ENCODE results near the gene FPGS. TPM values are rescaled to one million over a fixed set of nuclear protein-coding genes. Genes with fewer than 3 reads are reported as not detected.

The FPGS gene, protein sequence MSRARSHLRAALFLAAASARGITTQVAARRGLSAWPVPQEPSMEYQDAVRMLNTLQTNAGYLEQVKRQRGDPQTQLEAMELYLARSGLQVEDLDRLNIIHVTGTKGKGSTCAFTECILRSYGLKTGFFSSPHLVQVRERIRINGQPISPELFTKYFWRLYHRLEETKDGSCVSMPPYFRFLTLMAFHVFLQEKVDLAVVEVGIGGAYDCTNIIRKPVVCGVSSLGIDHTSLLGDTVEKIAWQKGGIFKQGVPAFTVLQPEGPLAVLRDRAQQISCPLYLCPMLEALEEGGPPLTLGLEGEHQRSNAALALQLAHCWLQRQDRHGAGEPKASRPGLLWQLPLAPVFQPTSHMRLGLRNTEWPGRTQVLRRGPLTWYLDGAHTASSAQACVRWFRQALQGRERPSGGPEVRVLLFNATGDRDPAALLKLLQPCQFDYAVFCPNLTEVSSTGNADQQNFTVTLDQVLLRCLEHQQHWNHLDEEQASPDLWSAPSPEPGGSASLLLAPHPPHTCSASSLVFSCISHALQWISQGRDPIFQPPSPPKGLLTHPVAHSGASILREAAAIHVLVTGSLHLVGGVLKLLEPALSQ
- total RNA-seq: 57.8 and 78.6 TPM in 2 replicates

DNA sequence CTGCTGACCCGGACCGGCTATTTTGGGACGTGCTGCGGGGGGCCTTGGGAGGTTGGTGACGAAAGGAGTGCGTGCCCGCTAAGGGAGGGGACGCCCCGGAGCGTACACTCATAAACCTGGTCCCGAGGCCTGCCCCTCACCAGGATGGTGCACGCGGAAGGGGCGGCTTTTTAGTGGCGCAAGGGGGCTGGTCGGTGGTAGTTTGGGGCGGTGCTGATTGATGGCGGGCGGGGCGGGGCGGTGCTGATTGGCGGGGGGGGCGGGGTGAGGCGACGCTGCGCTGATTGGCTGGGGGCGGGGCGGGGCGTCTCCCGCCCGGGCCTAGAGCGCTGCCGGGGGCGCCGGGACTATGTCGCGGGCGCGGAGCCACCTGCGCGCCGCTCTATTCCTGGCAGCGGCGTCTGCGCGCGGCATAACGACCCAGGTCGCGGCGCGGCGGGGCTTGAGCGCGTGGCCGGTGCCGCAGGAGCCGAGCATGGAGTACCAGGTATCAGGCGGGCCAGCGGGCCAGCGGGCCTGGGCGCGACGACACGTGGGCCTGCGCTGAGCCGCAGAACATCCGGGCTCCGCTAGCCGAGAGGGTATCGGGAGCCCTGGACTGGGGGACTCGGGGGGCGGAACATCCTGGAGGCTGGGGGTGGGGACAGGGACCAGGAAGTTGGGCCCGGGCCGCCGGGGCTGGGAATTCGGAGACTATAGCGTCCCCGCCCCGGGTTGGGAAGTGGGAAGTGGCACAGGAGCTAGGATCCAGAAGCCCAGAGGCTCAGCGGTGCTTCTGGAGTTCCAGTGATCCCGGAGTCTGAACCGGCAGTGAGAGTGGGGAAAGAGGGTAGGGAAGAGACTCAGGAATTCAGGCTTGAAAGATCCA lies at the start of gene FPGS:
FPGS (plus strand) TSS at position 307 of the 868 bp plus-strand sequence; CDS start at position 350, 43 bp downstream.

DNA sequence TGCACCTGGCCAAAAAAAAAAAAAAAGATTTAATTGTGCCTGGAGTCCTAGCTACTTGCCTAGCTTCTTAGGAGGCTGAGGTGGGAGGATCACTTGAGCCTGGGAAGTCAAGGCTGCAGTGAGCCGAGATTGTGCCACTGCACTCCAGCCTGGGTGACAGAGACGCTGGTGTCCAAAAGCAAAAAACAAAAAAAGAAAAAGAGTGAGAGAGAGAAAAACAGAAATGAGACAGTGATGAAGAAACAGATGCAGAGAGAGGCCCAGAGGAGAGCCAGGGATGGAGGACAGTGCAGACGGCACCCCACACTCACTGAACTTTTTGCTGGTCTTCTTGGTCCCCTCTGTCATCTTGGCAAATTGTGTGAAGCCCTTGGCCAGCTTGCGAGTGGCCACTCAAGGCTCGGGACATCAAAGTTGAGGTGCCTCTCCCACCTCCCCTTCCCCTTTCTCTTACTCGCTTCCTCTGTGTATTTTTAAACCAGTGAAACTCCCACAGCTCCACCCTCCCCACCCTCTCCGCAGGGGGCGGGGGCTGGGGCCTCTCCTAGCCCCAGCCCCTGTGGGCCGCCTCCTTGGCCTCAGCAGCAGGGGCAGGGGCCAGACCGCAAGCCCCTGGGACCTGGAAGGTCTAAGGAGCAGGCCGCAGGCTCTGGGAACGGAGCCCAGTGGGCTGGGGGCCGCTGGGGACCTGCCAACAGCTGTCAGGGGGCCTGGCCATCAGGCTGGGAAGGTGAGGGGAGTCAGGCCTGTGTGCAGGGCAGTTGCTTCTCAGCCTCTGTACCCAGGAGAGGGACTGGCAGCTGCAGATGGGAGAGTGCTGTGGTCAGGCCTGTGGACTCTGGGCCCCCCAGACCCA lies 24.2 kb upstream of the FPGS start, which contains the start of gene SH2D3C:
SH2D3C (minus strand) TSS at position 387 of the 856 bp plus-strand sequence; CDS start at position 348, 39 bp downstream.

DNA sequence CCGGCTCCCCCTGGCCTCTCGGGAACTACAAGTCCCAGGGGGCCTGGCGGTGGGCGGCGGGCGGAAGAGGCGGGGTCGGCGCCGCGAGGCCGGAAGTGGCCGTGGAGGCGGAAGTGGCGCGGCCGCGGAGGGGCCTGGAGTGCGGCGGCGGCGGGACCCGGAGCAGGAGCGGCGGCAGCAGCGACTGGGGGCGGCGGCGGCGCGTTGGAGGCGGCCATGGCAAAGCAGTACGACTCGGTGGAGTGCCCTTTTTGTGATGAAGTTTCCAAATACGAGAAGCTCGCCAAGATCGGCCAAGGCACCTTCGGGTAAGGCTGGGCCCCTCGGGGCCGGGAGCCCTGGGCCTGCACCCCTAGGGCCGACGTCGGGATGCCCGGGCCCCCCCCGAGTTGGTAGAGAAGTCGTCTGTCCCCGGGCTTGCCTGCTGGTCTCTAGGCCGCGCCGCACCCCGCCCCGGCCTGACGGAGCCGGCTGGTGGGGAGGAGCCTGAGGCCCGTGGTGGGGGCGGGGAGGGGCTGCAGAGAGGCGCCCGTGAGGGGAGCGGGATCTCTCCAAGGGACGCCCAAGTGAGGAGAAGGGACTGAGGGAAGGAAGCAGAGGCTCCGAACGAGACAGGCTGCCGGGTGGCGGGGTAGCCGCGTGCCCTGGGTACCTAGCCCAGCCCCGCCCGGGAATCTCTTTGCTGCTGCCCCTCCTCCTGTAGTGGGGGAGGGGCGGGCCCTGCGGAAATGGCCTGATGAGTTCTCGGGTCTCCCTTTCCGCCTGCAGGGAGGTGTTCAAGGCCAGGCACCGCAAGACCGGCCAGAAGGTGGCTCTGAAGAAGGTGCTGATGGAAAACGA lies 16.5 kb upstream of the FPGS start, which contains the start of gene CDK9:
CDK9 (plus strand) TSS at position 102 of the 840 bp plus-strand sequence; CDS start at position 217, 115 bp downstream.

DNA sequence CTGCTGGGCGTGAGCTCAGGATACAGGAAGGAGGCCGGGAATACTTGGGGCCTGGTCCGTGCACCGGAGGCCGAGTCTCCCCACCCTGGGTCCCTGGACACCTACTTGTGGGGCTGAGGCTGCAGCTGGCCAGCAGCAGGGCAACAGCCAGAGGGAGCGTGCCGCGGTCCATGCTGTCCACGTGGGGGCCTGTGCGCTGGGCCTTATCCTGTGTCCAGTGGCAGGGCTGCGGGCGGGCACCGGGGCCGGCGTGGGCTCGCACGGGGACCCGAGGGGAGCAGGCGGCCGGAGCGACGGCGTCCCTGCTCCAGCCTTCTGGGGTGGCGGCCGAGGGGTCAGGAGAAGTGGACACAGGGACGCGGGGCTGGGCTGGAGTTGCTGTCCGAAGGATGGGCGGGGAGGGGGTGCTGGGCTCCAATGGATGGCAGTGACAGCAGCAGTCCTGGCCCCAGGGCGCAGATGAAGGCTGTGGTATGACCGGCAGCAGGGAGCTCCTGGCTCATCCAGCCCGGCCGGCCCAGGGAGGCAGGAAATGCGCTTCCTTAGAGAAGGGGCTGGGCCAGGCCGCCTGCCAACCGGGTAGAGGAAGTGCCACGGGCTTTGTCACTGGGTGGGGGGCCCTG lies 51.6 kb downstream of the FPGS start, which contains the start of gene ENG:
ENG (minus strand) TSS at position 475 of the 623 bp plus-strand sequence; CDS start at position 172, 303 bp downstream.

Other genes starting within 250 kb of the FPGS start
- 34.9 and 60.6 TPM in 2 replicates for gene STXBP1, start 190.6 kb upstream of the FPGS start, total RNA-seq
- gene CFAP157, start 95.9 kb upstream of the FPGS start, total RNA-seq: 0.08 TPM in 1 of 2 replicates, not detected in the other
- 15.8 and 34.5 TPM in 2 replicates for gene PTRH1, start 87.2 kb upstream of the FPGS start, total RNA-seq
- gene TTC16, start 86.8 kb upstream of the FPGS start, total RNA-seq: not detected in 2 replicates
- 14.0 and 18.3 TPM in 2 replicates for gene TOR2A, start 67.6 kb upstream of the FPGS start, total RNA-seq
- gene SH2D3C, start 24.2 kb upstream of the FPGS start, total RNA-seq: 0.08 and 0.52 TPM in 2 replicates
- gene CDK9, start 16.8 kb upstream of the FPGS start, total RNA-seq: 23.0 and 63.2 TPM in 2 replicates
- gene ENG, start 51.8 kb downstream of the FPGS start, total RNA-seq: 52.9 and 72.1 TPM in 2 replicates
- gene AK1, start 74.8 kb downstream of the FPGS start, total RNA-seq: 40.1 and 71.8 TPM in 2 replicates
- gene ST6GALNAC6, start 96.7 kb downstream of the FPGS start, total RNA-seq: 66.2 and 92.5 TPM in 2 replicates
- gene ST6GALNAC4, start 114.2 kb downstream of the FPGS start, total RNA-seq: 33.8 and 56.2 TPM in 2 replicates
- 1.9 and 3.7 TPM in 2 replicates for gene PIP5KL1, start 127.9 kb downstream of the FPGS start, total RNA-seq
- gene DPM2, start 135.0 kb downstream of the FPGS start, total RNA-seq: 15.3 and 21.7 TPM in 2 replicates
- gene EEIG1, start 178.1 kb downstream of the FPGS start, total RNA-seq: 5.3 and 6.6 TPM in 2 replicates